ENCODE measurements around the gene HDAC11.

DNA sequence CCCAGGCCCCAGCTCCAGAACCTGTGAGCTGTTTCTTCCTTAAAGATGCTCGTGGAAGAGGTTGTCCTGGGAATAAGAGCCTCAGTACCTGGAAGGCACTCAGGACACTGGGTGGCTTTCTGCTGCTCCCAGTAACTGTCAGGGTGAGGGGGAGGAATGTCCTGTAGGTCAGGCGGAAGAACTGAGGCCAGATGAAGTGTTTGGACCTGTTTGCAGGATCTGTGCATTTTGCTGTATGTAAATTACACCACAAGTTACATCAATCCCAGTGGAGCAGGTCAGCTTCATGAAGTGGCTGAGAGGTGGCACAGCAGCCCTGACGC is 27.1 kb downstream of the HDAC11 start:
- no peak for TF ChIP-seq TAF1 (IDR thresholded peaks at IDR 0.05; ENCODE audit: borderline replicate concordance, low read depth, low read length)
- no peak for TF ChIP-seq POLR2AphosphoS5 (IDR thresholded peaks at IDR 0.05; ENCODE audit: low read depth, low read length)

Measured in GM12892 (cell line).